B cell (primary cell): ENCODE measurements around the gene ADCY3. TPM values are rescaled to one million over a fixed set of nuclear protein-coding genes. Genes with fewer than 3 reads are reported as not detected.

ENCODE experiments used
- ATAC-seq: fragments of 200-7000 bp; cut with Tn5 transposase; one replicate; pipeline ENCODE4 v1.10.0; 2021; ENCODE audit warnings: low read depth, mild to moderate bottlenecking, moderate number of reproducible peaks, moderate library complexity
- CTCF ChIA-PET: fragments of 350-600 bp; sonication (Branson Sonifier 250); formaldehyde crosslinking; loops from one replicate; lab custom pipeline; 2021; ENCODE audit warnings: antibody characterized with exemption, inconsistent platforms; lab: Charles Lee
- POLR2A ChIA-PET: fragments of 350-600 bp; sonication (Branson Sonifier 250); formaldehyde crosslinking; loops from one replicate; lab custom pipeline; 2021; ENCODE audit warnings: antibody characterized with exemption; lab: Charles Lee
- DNase-seq: peaks from one replicate; pipeline ENCODE4 v3.0.0; 2013
- H2AFZ ChIP-seq: 2 replicates; pipeline ENCODE4 v1.6.1; 2012; ENCODE audit warnings: mild to moderate bottlenecking, low read depth, low read length; ENCODE audit not compliant: insufficient read depth, poor library complexity, severe bottlenecking
- H3K27ac ChIP-seq, 2 donors: 1 replicate in 1 of 2; 2 replicates in 1 of 2; pipeline ENCODE4 v1.5.1; 2012 to 2013; ENCODE audit warnings: low read length in 2 of 2, mild to moderate bottlenecking in 2 of 2, moderate library complexity in 1 of 2
- H3K27me3 ChIP-seq, 4 experiments: fragments of 200-600 bp in 1 of 4; sonication (generic) in 1 of 4; replicated peaks in 1 of 4; 1 replicate in 2 of 4; 2 replicates in 2 of 4; pipeline versions ENCODE4 v1.6.1 to v1.7.0; 2013 to 2016; ENCODE audit warnings: low read length in 3 of 4, mild to moderate bottlenecking in 2 of 4, mixed read lengths in 1 of 4, moderate library complexity in 1 of 4; ENCODE audit not compliant: insufficient read depth in 4 of 4, control insufficient read depth in 3 of 4; ENCODE audit errors: control extremely low read depth in 1 of 4
- H3K36me3 ChIP-seq, 2 experiments: replicated peaks in 1 of 2; 1 replicate in 1 of 2; 2 replicates in 1 of 2; pipeline versions ENCODE4 v1.6.1 to v1.7.1; 2013; ENCODE audit warnings: low read length in 1 of 2; ENCODE audit not compliant: insufficient read depth in 2 of 2, control insufficient read depth in 1 of 2; ENCODE audit errors: control extremely low read depth in 1 of 2, extremely low read depth in 1 of 2
- H3K4me1 ChIP-seq, 2 donors: fragments of 200-600 bp in 1 of 2; sonication (generic) in 1 of 2; 1 replicate in 1 of 2; 2 replicates in 1 of 2; pipeline versions ENCODE4 v1.5.1 to v1.6.1; 2013 to 2017; ENCODE audit warnings: low read length in 2 of 2; ENCODE audit not compliant: control insufficient read depth in 2 of 2, insufficient read depth in 2 of 2
- H3K4me2 ChIP-seq: replicated peaks from 2 replicates; pipeline ENCODE3; 2012; ENCODE audit warnings: mild to moderate bottlenecking, low read depth, low read length; ENCODE audit not compliant: poor library complexity, severe bottlenecking
- H3K4me3 ChIP-seq, 5 experiments: fragments of 200-600 bp in 1 of 5; sonication (generic) in 1 of 5; 1 replicate in 3 of 5; 2 replicates in 2 of 5; pipeline versions ENCODE4 v1.5.1 to v1.7.0; 2011 to 2016; ENCODE audit warnings: low read length in 4 of 5, mild to moderate bottlenecking in 4 of 5, low read depth in 2 of 5, control low read depth in 1 of 5, moderate library complexity in 1 of 5; ENCODE audit not compliant: insufficient read depth in 1 of 5; ENCODE audit errors: control extremely low read depth in 1 of 5, extremely low read depth in 1 of 5
- H3K79me2 ChIP-seq: fragments of 200-600 bp; sonication (generic); one replicate; pipeline ENCODE4 v1.6.0; 2016; ENCODE audit warnings: low read length; ENCODE audit not compliant: control insufficient read depth, insufficient read depth
- H3K9ac ChIP-seq: fragments of 200-600 bp; sonication (generic); 2 replicates; pipeline ENCODE4 v1.6.1; 2017; ENCODE audit warnings: mild to moderate bottlenecking, low read length, moderate library complexity
- H3K9me3 ChIP-seq, 3 donors: one replicate each; pipeline versions ENCODE4 v1.6.1 to v1.7.1; 2013; ENCODE audit warnings: low read length in 2 of 3; ENCODE audit not compliant: control insufficient read depth in 2 of 3, insufficient read depth in 1 of 3; ENCODE audit errors: control extremely low read depth in 1 of 3
- H4K20me1 ChIP-seq: 2 replicates; pipeline ENCODE4 v1.6.0; 2012; ENCODE audit warnings: mild to moderate bottlenecking, low read length; ENCODE audit not compliant: insufficient read depth, control insufficient read depth, poor library complexity, severe bottlenecking
- H3K27ac Mint-ChIP-seq: one replicate; pipeline ENCODE4 v1.8.0; 2021; ENCODE audit warnings: mixed read lengths
- H3K27me3 Mint-ChIP-seq: one replicate; pipeline ENCODE4 v1.8.0; 2021; ENCODE audit warnings: mixed read lengths
- H3K4me1 Mint-ChIP-seq: one replicate; pipeline ENCODE4 v1.8.0; 2021; ENCODE audit warnings: mixed read lengths
- H3K4me3 Mint-ChIP-seq: one replicate; pipeline ENCODE4 v1.8.0; 2021; ENCODE audit warnings: mixed read lengths
- H3K9me3 Mint-ChIP-seq: one replicate; pipeline ENCODE4 v1.8.0; 2022; ENCODE audit warnings: mixed read lengths; ENCODE audit not compliant: insufficient read depth
- EZH2 ChIP-seq: IDR thresholded peaks from 2 replicates; pipeline ENCODE4 v1.6.1; 2012; ENCODE audit warnings: borderline replicate concordance, low read depth, mild to moderate bottlenecking, moderate library complexity, low read length; ENCODE audit not compliant: insufficient read depth, poor library complexity, severe bottlenecking
- WGBS: methylation state at CpG from one replicate; pipeline ENCODE4 v1.1.5; 2013; ENCODE audit warnings: missing lambda C conversion rate; ENCODE audit not compliant: insufficient coverage; 5-methylcytosine and 5-hydroxymethylcytosine counted together
- intact Hi-C: fragments of 100-400 bp; cut with micrococcal nuclease; formaldehyde crosslinking; loops from one replicate; pipeline ENCODE4 v1.10.0; 2022
- polyA plus RNA-seq: library from polyadenylated mRNA; depleted of rRNA; stranded (reverse); fragments of >200 nt; gene quantifications from 2 replicates; pipeline ENCODE4 v1.2.3, GENCODE V29; 2012
- total RNA-seq, 2 donors: library from RNA; stranded (reverse); fragments of 120-200 nt in 1 of 2; gene quantifications; 1 replicate in 1 of 2; 2 replicates in 1 of 2; pipeline versions ENCODE4 v1.2.3 to v1.2.4, GENCODE V29; 2013 to 2022
- TF ChIP-seq, protein P1 (sequence below): fragments of 200-600 bp; IDR thresholded peaks from one replicate; pipeline ENCODE4 v1.8.0; 2022; ENCODE audit warnings: antibody characterized with exemption, mild to moderate bottlenecking

The ADCY3 gene
- total and polyA plus RNA-seq, 2 donors (not counting 1 experiment from before 2014, with no cell fraction given): 48.4 to 73.0 TPM

DNA sequence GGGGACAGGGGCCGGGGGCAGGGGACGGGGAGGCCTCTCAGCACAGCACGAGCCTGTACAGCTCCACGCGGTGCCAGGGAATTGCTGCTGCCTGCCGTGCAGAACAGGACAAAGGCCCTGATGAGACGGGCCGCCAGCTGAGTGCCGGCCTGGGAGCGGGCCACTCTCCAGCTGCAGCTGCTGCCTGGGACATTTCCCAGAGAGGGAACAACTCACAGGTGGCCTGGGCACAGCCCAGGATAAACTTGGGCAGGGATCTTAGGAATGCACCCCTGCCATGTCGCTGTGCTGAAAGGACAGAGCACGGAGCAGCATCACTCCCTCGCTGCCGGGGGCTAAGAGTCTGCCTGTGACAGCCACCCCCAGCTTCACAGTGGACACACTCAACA is 88.0 kb downstream of the ADCY3 start:
- Mint-ChIP-seq H3K27ac (no peak overlapping the region), H3K27me3 (no peaks in the 10 kb centered on the region), H3K4me1 (no peaks in the 10 kb centered on the region), H3K9me3 (no peaks in the 10 kb centered on the region), H3K4me3 (no peak overlapping the region)
- Histone ChIP-seq H3K9me3 (no peaks in the 10 kb centered on the region), H3K9ac (no peak overlapping the region), H3K4me3 (no peak overlapping the region), H3K4me2 (no peak overlapping the region), H3K27me3 (no peaks in the 10 kb centered on the region), H3K27ac (no peak overlapping the region), H3K36me3 (peaks cover 0 to 20% of the 10 kb centered on the region in 2 experiments), H3K4me1 (peaks cover 0 to 4% of the 10 kb centered on the region in 2 donors), H4K20me1 (no peaks in the 10 kb centered on the region), H3K79me2 (no peaks in the 10 kb centered on the region), H2AFZ (no peak overlapping the region)
- TF ChIP-seq EZH2: no peak
- TF ChIP-seq, protein P1, sequence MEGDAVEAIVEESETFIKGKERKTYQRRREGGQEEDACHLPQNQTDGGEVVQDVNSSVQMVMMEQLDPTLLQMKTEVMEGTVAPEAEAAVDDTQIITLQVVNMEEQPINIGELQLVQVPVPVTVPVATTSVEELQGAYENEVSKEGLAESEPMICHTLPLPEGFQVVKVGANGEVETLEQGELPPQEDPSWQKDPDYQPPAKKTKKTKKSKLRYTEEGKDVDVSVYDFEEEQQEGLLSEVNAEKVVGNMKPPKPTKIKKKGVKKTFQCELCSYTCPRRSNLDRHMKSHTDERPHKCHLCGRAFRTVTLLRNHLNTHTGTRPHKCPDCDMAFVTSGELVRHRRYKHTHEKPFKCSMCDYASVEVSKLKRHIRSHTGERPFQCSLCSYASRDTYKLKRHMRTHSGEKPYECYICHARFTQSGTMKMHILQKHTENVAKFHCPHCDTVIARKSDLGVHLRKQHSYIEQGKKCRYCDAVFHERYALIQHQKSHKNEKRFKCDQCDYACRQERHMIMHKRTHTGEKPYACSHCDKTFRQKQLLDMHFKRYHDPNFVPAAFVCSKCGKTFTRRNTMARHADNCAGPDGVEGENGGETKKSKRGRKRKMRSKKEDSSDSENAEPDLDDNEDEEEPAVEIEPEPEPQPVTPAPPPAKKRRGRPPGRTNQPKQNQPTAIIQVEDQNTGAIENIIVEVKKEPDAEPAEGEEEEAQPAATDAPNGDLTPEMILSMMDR: no peak
- DNase-seq (no peak), ATAC-seq (no peak)
- intact Hi-C loops: no loop called here
- WGBS: over 99% methylated on average over 13 of the region's 14 CpGs
- ChIA-PET CTCF (interaction anchor here (1.4 to 10.8 kb wide), 3 partner anchors 297 to 423 kb away, joined by 5 to 267 read pairs (median 39); no protein-coding TSS in a partner anchor), POLR2A (no interaction called here)

DNA sequence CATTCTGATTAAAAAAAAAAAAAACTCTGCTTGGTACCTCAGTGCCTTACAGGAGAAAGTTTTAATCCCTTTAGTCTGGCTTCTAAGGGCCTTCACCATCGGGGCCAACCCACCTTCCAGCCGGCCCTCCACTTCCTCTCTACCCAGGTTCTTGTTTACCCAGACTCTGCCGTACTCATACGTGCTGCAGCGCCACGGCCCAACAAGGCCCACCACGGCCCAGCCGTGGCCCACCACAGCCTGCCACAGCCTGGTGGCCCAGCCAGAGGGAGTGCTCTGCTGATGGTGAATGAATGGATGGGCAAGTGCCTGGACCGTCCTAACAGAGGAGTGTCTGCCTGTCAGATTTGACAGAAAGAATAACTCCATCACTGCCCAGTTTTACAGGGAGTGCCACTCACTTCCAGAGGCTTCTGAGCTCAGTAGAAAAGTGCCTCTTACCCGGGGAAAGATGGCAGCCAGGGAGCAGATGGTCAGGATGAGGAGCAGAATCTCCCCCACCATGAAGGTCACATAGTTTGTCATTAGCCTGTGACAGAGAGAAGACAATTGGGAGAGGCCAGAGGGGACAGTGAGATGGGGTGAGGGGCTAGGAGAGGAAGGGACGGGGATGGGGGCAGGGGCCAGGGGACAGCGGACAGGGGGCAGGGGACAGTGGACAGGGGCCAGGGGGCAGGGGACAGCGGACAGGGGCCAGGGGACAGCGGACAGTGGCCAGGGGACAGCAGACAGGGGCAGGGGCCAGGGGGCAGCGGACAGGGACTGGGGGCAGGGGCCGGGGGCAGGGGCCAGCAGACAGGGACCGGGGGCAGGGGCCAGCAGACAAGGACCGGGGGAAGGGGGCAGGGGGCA is 88.6 kb downstream of the ADCY3 start:
- TF ChIP-seq, protein P1: no peak
- TF ChIP-seq EZH2: no peak
- CTCF ChIA-PET: interaction anchor here (0.6 to 10.8 kb wide), 4 partner anchors 298 to 1008 kb away, joined by 5 to 267 read pairs (median 22); no protein-coding TSS in a partner anchor
- no peaks in the 10 kb centered on the region for H3K9me3 ChIP-seq
- H3K4me1 Mint-ChIP-seq: no peaks in the 10 kb centered on the region
- no peak overlapping the region for H3K27ac ChIP-seq
- ATAC-seq: no peak
- H2AFZ ChIP-seq: no peak overlapping the region
- POLR2A ChIA-PET: no interaction called here
- H3K9ac ChIP-seq: no peak overlapping the region
- H3K27me3 Mint-ChIP-seq: no peaks in the 10 kb centered on the region
- peaks cover 0 to 4% of the 10 kb centered on the region in 2 donors for H3K4me1 ChIP-seq
- no peak for DNase-seq
- H3K4me2 ChIP-seq: no peak overlapping the region
- no peaks in the 10 kb centered on the region for H3K27me3 ChIP-seq
- peaks cover 1 to 13% of the 10 kb centered on the region in 2 experiments for H3K36me3 ChIP-seq
- no peaks in the 10 kb centered on the region for H3K79me2 ChIP-seq
- 95% methylated on average over 10 of the region's 18 CpGs for WGBS
- no peaks in the 10 kb centered on the region for H4K20me1 ChIP-seq
- intact Hi-C loops: no loop called here
- H3K4me3 Mint-ChIP-seq: no peak overlapping the region
- H3K9me3 Mint-ChIP-seq: no peaks in the 10 kb centered on the region
- H3K4me3 ChIP-seq: no peak overlapping the region
- H3K27ac Mint-ChIP-seq: no peak overlapping the region
